GM18858 (cell line): ENCODE data around the gene TNFAIP2.

Source experiments
- ATAC-seq: cut with Tn5 transposase; IDR thresholded peaks from one replicate; pipeline ENCODE4 v1.9.1; 2021; ENCODE audit not compliant: unreplicated experiment

Gene TNFAIP2

GRCh38 chr14:103122585-103122946 is 695 bp upstream of the TNFAIP2 start:
- ATAC-seq: no peak

GRCh38 chr14:103123634-103124500 is 606 bp downstream of the TNFAIP2 start:
- ATAC-seq: no peak

- ATAC-seq: no peak
Measured at GRCh38 chr14:103124501-103125001, 1.3 kb downstream of the TNFAIP2 start.

GRCh38 chr14:103125098-103126070 is 2.1 kb downstream of the TNFAIP2 start:
- no peak for ATAC-seq

- ATAC-seq: no peak
Measured at GRCh38 chr14:103126088-103126872, 3.0 kb downstream of the TNFAIP2 start.

GRCh38 chr14:103126873-103127304 is 3.6 kb downstream of the TNFAIP2 start:
- no peak for ATAC-seq

- ATAC-seq: no peak
Measured at GRCh38 chr14:103127356-103127755, 4.1 kb downstream of the TNFAIP2 start.

- ATAC-seq: no peak
Measured at GRCh38 chr14:103127861-103128598, 4.8 kb downstream of the TNFAIP2 start.

GRCh38 chr14:103128631-103129300 is 5.5 kb downstream of the TNFAIP2 start:
- no peak for ATAC-seq

GRCh38 chr14:103129301-103130016 is 6.2 kb downstream of the TNFAIP2 start:
- no peak for ATAC-seq

- ATAC-seq: no peak
Measured at GRCh38 chr14:103130017-103130764, 6.9 kb downstream of the TNFAIP2 start.

GRCh38 chr14:103130965-103131364 is 7.7 kb downstream of the TNFAIP2 start:
- no peak for ATAC-seq

GRCh38 chr14:103131580-103131979 is 8.3 kb downstream of the TNFAIP2 start:
- no peak for ATAC-seq

- no peak for ATAC-seq
Measured at GRCh38 chr14:103132381-103133209, 9.3 kb downstream of the TNFAIP2 start.

GRCh38 chr14:103133210-103134140 is 10.2 kb downstream of the TNFAIP2 start:
- no peak for ATAC-seq

- no peak for ATAC-seq
Measured at GRCh38 chr14:103134405-103134804, 11.1 kb downstream of the TNFAIP2 start.
